Measurements from ENCODE around the gene RELN. TPM values are rescaled to one million over a fixed set of nuclear protein-coding genes. Genes with fewer than 3 reads are reported as not detected.
"Not testable (repeated sequence)": the region's sequence is repeated elsewhere in the genome, so short reads cannot be mapped to it uniquely, and the experiment has no call there.

Gene RELN
- total RNA-seq = not detected

DNA sequence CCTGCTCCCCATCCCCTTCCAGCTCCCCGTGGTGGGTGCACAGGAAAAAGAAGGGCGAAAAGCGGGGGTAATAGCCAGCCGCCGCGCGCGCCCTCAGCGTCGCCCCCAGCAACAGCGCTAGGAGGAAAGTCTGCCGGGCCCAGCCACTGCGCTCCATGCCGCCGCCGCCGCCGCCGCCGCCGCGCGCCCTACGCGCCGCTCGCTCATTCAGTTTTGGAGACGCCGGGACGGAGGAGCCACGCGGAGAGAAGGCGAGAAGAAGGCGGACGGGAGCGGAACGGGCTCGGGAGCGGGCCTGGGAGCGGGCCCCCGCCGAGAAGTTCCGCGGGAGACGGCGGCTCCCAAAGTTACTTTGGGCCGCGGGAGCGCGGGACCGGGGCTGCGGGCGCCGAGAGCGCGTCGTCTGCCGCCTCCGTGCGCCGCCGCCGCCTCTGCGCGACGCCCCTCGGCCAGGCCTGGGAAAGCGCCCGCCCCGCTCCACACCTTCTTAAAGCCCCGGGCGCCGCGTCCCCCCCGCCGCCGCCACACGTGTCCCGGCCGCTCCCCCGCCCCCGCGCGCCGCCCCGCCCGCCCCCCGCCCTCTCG lies at the start of gene RELN:
RELN (minus strand) TSS at position 459 of the 585 bp plus-strand sequence; CDS start at position 157, 302 bp downstream.
- no peak within 1 kb of the TSS for H3K27ac Mint-ChIP-seq
- DNase-seq (peak; percentile 30), ATAC-seq (peak; percentile 51)
- H3K4me3 Mint-ChIP-seq = peak within 1 kb of the TSS; percentile 49
- no peaks in the 10 kb centered on the region for H3K9me3 Mint-ChIP-seq (ENCODE audit: low read depth)
- no peaks in the 10 kb centered on the region for H3K36me3 Mint-ChIP-seq (ENCODE audit: low read depth)
- ChIA-PET CTCF (no interaction called here), POLR2A (no interaction called here)
- intact Hi-C loops (cut with DNase I, micrococcal nuclease) = no loop called here
- peaks cover 47% of the 10 kb centered on the region for H3K27me3 Mint-ChIP-seq
- peaks cover 10% of the 10 kb centered on the region for H3K4me1 Mint-ChIP-seq

DNA sequence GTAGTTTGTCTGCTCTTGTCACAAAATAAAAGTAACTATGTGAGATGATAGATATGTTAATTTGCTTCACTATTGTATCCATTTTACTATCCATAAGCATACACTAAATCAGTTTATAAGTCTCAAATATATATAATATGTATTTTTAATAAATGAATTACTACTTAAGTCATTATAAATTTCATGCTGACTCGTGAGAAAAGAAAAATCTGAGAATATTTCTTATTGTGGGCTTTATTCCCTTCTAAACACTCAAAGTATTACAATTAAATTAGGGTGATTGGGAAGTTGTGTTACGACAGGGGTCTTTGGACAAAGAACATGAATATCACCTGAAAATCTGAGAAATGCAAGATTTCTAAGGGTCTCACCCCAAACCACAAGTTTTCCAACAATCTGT lies 48.7 kb upstream of the RELN start:
- intact Hi-C loops (cut with DNase I, micrococcal nuclease) = no loop called here
- CTCF ChIA-PET = interaction anchor here (0.6 kb wide), 1 partner anchor 53 kb away, joined by 3 read pairs; no protein-coding TSS in a partner anchor
- Mint-ChIP-seq H3K27me3 (peaks cover 16% of the 10 kb centered on the region), H3K4me3 (no peak overlapping the region), H3K36me3 (ENCODE audit: low read depth) (no peaks in the 10 kb centered on the region), H3K4me1 (no peaks in the 10 kb centered on the region), H3K9me3 (ENCODE audit: low read depth) (peaks cover 4% of the 10 kb centered on the region), H3K27ac (no peak overlapping the region)
- DNase-seq (no peak), ATAC-seq (no peak)
- POLR2A ChIA-PET = no interaction called here

DNA sequence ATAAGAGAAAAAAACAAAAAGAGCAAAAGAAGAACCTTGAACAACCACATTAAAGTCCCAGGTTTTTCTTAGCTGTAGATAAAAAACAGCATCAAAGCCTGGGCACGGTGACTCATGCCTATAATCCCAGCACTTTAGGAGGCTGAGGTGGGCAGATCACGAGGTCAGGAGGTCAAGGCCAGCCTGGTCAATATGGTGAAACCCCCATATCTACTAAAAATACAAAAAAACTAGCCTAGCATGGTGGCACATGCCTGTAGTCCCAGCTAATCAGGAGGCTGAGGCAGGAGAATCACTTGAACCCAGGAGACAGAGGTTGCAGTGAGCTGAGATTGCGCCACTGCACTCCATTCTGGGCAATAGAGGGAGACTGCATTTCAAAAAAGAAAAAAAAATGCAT lies 47.4 kb upstream of the RELN start:
- ATAC-seq; H3K27ac Mint-ChIP-seq; POLR2A ChIA-PET; DNase-seq; H3K9me3 Mint-ChIP-seq (ENCODE audit: low read depth); CTCF ChIA-PET; H3K36me3 Mint-ChIP-seq (ENCODE audit: low read depth); intact Hi-C loops (cut with DNase I, micrococcal nuclease); H3K4me3 Mint-ChIP-seq; H3K4me1 Mint-ChIP-seq: not testable (repeated sequence)
- peaks cover 15% of the 10 kb centered on the region for H3K27me3 Mint-ChIP-seq

DNA sequence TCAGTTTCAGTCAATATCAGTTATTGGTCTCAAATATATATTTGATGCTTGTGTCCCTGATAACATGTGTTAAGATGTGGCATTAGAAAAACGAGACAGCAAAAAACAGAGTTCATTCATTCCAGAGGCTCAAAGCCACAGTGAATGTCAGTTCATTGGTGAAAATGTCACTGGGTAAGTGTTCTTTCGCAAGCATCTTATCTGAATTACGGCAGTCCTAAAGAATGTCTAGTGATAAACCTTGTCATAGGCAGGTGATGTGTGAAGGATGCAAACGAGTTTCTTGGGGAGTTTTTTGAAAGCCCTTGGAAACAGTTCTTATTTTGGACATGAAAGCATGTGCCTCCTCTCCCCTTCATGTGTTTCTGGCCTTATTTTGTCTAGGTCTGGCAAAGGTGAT lies 45.9 kb upstream of the RELN start:
- peaks cover 12% of the 10 kb centered on the region for H3K27me3 Mint-ChIP-seq
- peaks cover 4% of the 10 kb centered on the region for H3K9me3 Mint-ChIP-seq (ENCODE audit: low read depth)
- intact Hi-C loops (cut with DNase I, micrococcal nuclease) = no loop called here
- ChIA-PET POLR2A (no interaction called here), CTCF (no interaction called here)
- no peaks in the 10 kb centered on the region for H3K36me3 Mint-ChIP-seq (ENCODE audit: low read depth)
- H3K4me1 Mint-ChIP-seq = no peaks in the 10 kb centered on the region
- H3K4me3 Mint-ChIP-seq = no peak overlapping the region
- DNase-seq (no peak), ATAC-seq (no peak)
- no peak overlapping the region for H3K27ac Mint-ChIP-seq

DNA sequence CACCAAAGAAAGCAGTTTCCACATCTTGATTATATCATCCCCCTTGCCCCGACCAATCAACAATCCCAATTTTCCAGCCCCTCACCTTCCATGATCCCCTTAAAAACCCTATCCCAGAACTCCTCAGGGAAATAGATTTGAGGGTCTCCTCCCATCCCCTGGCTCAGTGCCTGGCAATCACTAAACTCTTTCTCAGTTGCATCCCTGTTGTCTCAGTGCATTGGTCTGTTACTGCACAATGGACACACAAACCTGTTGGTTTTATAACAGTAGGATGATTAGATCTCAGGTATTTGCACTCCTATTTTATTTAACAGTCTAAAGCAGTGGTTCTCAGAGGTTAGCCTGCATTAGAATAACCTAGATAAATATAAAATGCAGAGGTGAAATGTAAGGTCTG lies 45.2 kb upstream of the RELN start:
- Mint-ChIP-seq H3K4me3 (no peak overlapping the region), H3K27ac (no peak overlapping the region), H3K36me3 (ENCODE audit: low read depth) (no peaks in the 10 kb centered on the region), H3K27me3 (peaks cover 12% of the 10 kb centered on the region), H3K4me1 (no peaks in the 10 kb centered on the region), H3K9me3 (ENCODE audit: low read depth) (peaks cover 4% of the 10 kb centered on the region)
- intact Hi-C loops (cut with DNase I, micrococcal nuclease) = no loop called here
- ChIA-PET POLR2A (no interaction called here), CTCF (no interaction called here)
- no peak for ATAC-seq
- DNase-seq = no peak

DNA sequence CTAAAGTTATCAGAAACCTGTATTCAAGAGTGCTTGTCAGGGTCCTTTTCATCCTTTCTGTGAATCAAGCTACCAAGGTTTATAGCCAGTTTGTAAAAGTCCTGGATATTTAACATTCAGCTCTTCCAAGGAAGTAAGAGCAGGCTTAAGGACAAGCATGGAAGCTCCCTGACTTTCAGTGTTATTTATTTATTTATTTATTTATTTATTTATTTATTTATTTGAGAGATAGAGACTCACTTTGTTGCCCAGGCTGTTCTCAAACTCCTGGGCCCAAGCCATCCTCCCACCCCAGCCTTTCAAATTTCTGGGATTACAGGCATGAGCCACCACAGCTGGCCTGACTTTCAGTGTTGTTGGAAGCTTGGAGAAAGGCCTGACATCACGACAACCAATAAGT lies 44.4 kb upstream of the RELN start:
- H3K9me3 Mint-ChIP-seq (ENCODE audit: low read depth) = peaks cover 4% of the 10 kb centered on the region
- POLR2A ChIA-PET = no interaction called here
- CTCF ChIA-PET = no interaction called here
- H3K4me1 Mint-ChIP-seq = no peaks in the 10 kb centered on the region
- H3K36me3 Mint-ChIP-seq (ENCODE audit: low read depth) = no peaks in the 10 kb centered on the region
- H3K27ac Mint-ChIP-seq = no peak overlapping the region
- peaks cover 12% of the 10 kb centered on the region for H3K27me3 Mint-ChIP-seq
- no peak overlapping the region for H3K4me3 Mint-ChIP-seq
- ATAC-seq (no peak), DNase-seq (no peak)
- intact Hi-C loops (cut with DNase I, micrococcal nuclease) = no loop called here

DNA sequence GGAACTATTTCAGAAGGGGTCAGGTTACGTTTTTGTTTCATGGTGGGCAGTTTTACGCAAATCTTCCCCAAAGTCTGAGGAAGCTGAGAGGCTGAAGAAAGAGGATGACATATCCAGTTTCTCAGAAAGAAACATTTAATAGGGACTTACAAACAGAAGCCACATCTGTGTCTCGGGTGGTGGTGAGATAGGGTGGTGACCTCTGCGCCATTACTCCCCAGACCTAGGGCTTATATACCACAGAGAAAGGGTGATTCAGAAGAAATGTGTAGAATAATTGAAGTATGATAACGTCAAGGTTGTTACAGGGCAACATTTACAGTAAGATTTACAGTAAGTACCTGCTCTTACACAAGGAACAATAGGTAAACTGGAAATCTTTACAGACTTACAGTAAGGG lies 43.0 kb upstream of the RELN start:
- no peak overlapping the region for H3K27ac Mint-ChIP-seq
- no peak overlapping the region for H3K4me3 Mint-ChIP-seq
- no peaks in the 10 kb centered on the region for H3K36me3 Mint-ChIP-seq (ENCODE audit: low read depth)
- peaks cover 4% of the 10 kb centered on the region for H3K9me3 Mint-ChIP-seq (ENCODE audit: low read depth)
- ATAC-seq = no peak
- intact Hi-C loops (cut with DNase I, micrococcal nuclease) = no loop called here
- DNase-seq = no peak
- H3K4me1 Mint-ChIP-seq = no peaks in the 10 kb centered on the region
- H3K27me3 Mint-ChIP-seq = peaks cover 8% of the 10 kb centered on the region
- ChIA-PET POLR2A (no interaction called here), CTCF (no interaction called here)

DNA sequence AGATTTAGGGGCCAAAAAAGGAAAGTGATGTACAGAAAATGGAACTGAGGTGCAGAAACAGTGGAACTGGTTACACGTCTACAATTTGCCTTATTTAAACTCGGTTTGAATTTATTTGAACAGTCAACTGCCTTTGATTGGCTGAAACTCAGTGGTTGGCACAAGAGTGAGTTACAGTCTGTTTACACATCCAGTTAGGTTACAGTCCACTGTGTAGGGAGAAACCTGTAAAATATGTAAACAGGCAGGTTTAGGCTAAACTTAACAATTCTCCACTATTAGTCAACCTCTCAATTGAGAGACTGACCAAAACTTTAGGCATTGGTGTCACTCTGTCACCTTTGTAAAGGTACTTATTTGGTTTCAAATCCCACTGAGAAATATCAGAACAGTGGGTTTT lies 40.3 kb upstream of the RELN start:
- ChIA-PET CTCF (no interaction called here), POLR2A (no interaction called here)
- DNase-seq (no peak), ATAC-seq (no peak)
- H3K36me3 Mint-ChIP-seq (ENCODE audit: low read depth) = no peaks in the 10 kb centered on the region
- H3K9me3 Mint-ChIP-seq (ENCODE audit: low read depth) = peaks cover 3% of the 10 kb centered on the region
- no peak overlapping the region for H3K4me3 Mint-ChIP-seq
- no peak overlapping the region for H3K27ac Mint-ChIP-seq
- no peaks in the 10 kb centered on the region for H3K4me1 Mint-ChIP-seq
- intact Hi-C loops (cut with DNase I, micrococcal nuclease) = no loop called here
- peaks cover 7% of the 10 kb centered on the region for H3K27me3 Mint-ChIP-seq

DNA sequence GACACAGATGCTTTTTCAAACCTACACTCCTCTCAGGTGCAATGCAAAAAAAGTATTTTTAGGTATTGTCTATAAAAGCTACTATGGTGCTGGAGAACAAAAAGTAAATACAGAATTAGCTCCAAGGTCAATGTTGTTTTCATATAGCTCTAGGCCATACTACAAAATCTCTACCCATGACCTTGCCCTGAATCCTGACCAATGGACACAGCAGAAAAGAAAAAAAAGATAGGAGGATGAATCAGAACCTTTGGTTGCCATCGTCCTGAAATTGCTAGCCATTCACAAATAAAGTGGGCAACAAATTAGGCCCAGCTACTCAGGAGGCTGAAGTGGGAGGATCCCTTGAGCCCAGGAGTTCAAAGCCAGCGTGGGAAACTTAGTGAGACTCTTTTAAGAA lies 35.2 kb upstream of the RELN start:
- no peaks in the 10 kb centered on the region for H3K4me1 Mint-ChIP-seq
- ChIA-PET POLR2A (no interaction called here), CTCF (interaction anchor here (1.1 kb wide), 1 partner anchor 9 kb away, joined by 3 read pairs; no protein-coding TSS in a partner anchor)
- no peak for DNase-seq
- H3K27me3 Mint-ChIP-seq = peaks cover 5% of the 10 kb centered on the region
- no peak for ATAC-seq
- no peak overlapping the region for H3K27ac Mint-ChIP-seq
- no peaks in the 10 kb centered on the region for H3K36me3 Mint-ChIP-seq (ENCODE audit: low read depth)
- intact Hi-C loops (cut with DNase I, micrococcal nuclease) = no loop called here
- H3K9me3 Mint-ChIP-seq (ENCODE audit: low read depth) = no peaks in the 10 kb centered on the region
- H3K4me3 Mint-ChIP-seq = no peak overlapping the region

DNA sequence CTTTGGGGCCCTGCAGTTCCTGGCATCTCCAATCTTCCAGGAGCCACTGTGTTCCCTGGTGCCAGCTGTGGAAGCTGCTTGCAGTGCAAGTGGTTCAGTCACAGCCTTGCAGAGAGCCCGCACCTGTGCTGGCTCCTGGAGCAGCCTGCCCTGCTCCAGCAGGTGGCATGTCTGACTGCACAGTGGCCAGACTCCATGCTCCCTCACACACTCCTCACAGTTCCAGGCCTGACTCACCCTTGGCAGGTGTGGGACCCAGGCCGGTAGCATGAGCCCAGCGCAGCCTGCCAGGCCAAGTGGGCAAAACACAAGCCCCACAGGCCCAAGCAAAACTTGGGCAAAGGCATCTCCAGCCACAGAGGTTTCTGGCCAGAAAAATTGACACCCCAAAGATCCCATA lies 33.6 kb upstream of the RELN start:
- intact Hi-C loops (cut with DNase I, micrococcal nuclease) = no loop called here
- Mint-ChIP-seq H3K9me3 (ENCODE audit: low read depth) (no peaks in the 10 kb centered on the region), H3K36me3 (ENCODE audit: low read depth) (no peaks in the 10 kb centered on the region), H3K27me3 (peaks cover 5% of the 10 kb centered on the region), H3K4me1 (no peaks in the 10 kb centered on the region), H3K4me3 (no peak overlapping the region), H3K27ac (no peak overlapping the region)
- ATAC-seq (no peak), DNase-seq (no peak)
- ChIA-PET CTCF (no interaction called here), POLR2A (no interaction called here)

DNA sequence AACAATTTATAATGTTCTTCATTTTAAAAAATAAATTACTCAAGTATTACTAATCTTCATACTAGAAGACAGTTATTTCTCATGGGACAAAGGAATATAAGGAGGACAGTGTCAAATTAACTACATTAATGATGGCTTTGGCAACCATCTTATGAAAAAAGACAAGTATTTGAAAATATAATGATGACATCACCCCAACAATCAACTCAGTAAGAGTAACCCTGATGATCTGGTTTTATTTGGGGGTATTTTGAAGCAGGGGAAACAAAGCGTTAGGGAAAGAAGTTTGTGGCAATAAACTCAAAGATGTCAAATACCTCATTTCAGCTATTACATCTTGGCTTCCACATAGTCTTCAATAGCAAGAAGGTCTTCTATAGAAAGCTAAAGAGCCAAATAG lies 29.0 kb upstream of the RELN start:
- Mint-ChIP-seq H3K27ac (no peak overlapping the region), H3K9me3 (ENCODE audit: low read depth) (no peaks in the 10 kb centered on the region), H3K27me3 (peaks cover 8% of the 10 kb centered on the region), H3K36me3 (ENCODE audit: low read depth) (no peaks in the 10 kb centered on the region), H3K4me1 (no peaks in the 10 kb centered on the region), H3K4me3 (no peak overlapping the region)
- intact Hi-C loops (cut with DNase I, micrococcal nuclease) = no loop called here
- ChIA-PET POLR2A (no interaction called here), CTCF (no interaction called here)
- no peak for DNase-seq
- ATAC-seq = no peak

DNA sequence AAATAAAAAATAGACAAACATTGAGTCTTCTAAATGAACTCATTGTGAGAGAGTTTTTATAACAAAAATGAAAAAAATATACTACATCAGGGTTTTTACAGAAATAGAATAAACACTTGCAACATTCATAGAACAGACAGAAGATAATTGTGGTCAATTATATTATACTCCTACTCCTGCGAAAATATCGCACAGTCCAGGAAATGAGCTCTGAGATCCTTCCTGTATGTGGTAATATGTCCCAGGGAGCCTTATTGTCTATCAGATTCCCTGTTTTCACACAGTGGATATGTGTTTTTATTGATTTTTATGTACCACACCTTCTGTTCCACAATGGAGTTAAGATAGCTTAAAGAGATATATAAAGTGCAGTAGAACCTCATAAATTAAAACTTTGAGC lies 27.5 kb upstream of the RELN start:
- Mint-ChIP-seq H3K36me3 (ENCODE audit: low read depth) (no peaks in the 10 kb centered on the region), H3K4me3 (no peak overlapping the region), H3K4me1 (no peaks in the 10 kb centered on the region), H3K27ac (no peak overlapping the region), H3K27me3 (peaks cover 8% of the 10 kb centered on the region), H3K9me3 (ENCODE audit: low read depth) (no peaks in the 10 kb centered on the region)
- ATAC-seq (no peak), DNase-seq (no peak)
- CTCF ChIA-PET = interaction anchor here (0.9 kb wide), 1 partner anchor 31 kb away, joined by 3 read pairs; no protein-coding TSS in a partner anchor
- intact Hi-C loops (cut with DNase I, micrococcal nuclease) = no loop called here
- POLR2A ChIA-PET = no interaction called here

DNA sequence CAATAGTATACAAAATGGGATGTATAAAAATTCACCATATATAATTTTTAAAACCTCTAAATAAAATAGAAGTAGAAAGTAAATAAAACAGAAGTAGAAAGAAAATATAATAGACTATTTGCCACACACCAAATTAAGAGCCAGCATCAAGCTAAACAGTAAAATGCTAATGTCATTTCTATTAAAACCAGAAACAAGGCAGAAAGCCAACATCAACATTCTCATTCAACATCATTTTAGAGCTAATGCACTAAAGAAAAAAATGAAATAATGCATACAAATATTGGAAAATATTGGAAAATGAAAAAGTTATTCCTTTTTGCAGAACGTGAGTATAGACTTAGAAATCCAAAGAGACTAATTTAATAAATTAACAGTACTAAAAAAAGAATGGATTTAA lies 23.4 kb upstream of the RELN start:
- Mint-ChIP-seq H3K4me3 (no peak overlapping the region), H3K4me1 (no peaks in the 10 kb centered on the region), H3K9me3 (ENCODE audit: low read depth) (no peaks in the 10 kb centered on the region), H3K36me3 (ENCODE audit: low read depth) (no peaks in the 10 kb centered on the region), H3K27ac (no peak overlapping the region), H3K27me3 (peaks cover 11% of the 10 kb centered on the region)
- POLR2A ChIA-PET = no interaction called here
- no peak for ATAC-seq
- intact Hi-C loops (cut with DNase I, micrococcal nuclease) = no loop called here
- CTCF ChIA-PET = no interaction called here
- DNase-seq = no peak

All from activated CD4-positive, alpha-beta T cell treated with anti-CD3 and anti-CD28 coated beads for 36 hours (primary cell).